Pancreas (tissue), 10 donors: ENCODE data around the gene SART3. TPM values are rescaled to one million over a fixed set of nuclear protein-coding genes. Genes with fewer than 3 reads are reported as not detected.

Experiments
- ATAC-seq, 4 donors: fragments of 200-7000 bp; cut with Tn5 transposase; one replicate each; pipeline versions ENCODE4 v1.8.0 to v1.9.1; 2020; ENCODE audit warnings: mild to moderate bottlenecking in 4 of 4, moderate library complexity in 4 of 4
- DNase-seq, 6 donors: peaks; one replicate each; pipeline ENCODE4 v3.0.0-alpha.2; 2020
- FAIRE-seq: peaks from 2 replicates; lab custom pipeline; 2012; peaks lifted over from hg19 to GRCh38; lab: Jason Lieb, UNC
- H3K27ac ChIP-seq, 4 donors: fragments of 200-600 bp; sonication (generic); 1 replicate in 3 of 4; 2 replicates in 1 of 4; pipeline versions ENCODE4 v1.5.0 to v1.8.0; 2020
- H3K27me3 ChIP-seq, 4 donors: fragments of 200-600 bp; one replicate each; pipeline ENCODE4 v1.8.0; 2021
- H3K36me3 ChIP-seq, 3 donors: fragments of 200-600 bp; sonication (generic) in 1 of 3; one replicate each; pipeline versions ENCODE4 v1.5.0 to v1.8.0; 2020 to 2021
- H3K4me1 ChIP-seq, 3 donors: fragments of 200-600 bp; one replicate each; pipeline ENCODE4 v1.8.0; 2021
- H3K4me3 ChIP-seq, 4 donors: fragments of 200-600 bp; sonication (generic) in 2 of 4; one replicate each; pipeline versions ENCODE4 v1.5.0 to v1.8.0; 2020 to 2021
- H3K9me3 ChIP-seq, 4 donors: fragments of 200-600 bp; one replicate each; pipeline ENCODE4 v1.8.0; 2021
- CTCF ChIP-seq, 4 donors: fragments of 200-600 bp; sonication (generic) in 3 of 4; IDR thresholded peaks; one replicate each; pipeline versions ENCODE4 v1.5.0 to v1.8.0; 2021; ENCODE audit warnings: antibody characterized with exemption in 4 of 4
- WGBS, 2 donors: extraction: QIAGEN DNeasy Blood & Tissue Kit; methylation state at CpG; one replicate each; pipeline ENCODE4 v1.1.7; 2013; 5-methylcytosine and 5-hydroxymethylcytosine counted together
- intact Hi-C, 3 donors: fragments of 100-400 bp; cut with DNase I; formaldehyde crosslinking; loops; one replicate each; pipeline versions ENCODE4 v1.11.1 to v1.14.2; 2022
- polyA plus RNA-seq, 2 donors: library from polyadenylated mRNA; stranded (reverse); fragments of 200-250 nt; gene quantifications; one replicate each; pipeline ENCODE4 v1.2.3, GENCODE V29; 2013
- total RNA-seq, 6 donors: library from RNA; stranded (reverse); fragmentation: NEBNext Ultra II Directional in 4 of 6; extraction: Animal tissue kit (Norgen Biotek cat#: 25700) in 4 of 6; gene quantifications; one replicate each; pipeline versions ENCODE4 v1.2.1 to v1.2.4, GENCODE V29; 2021 to 2023
- donor health status: healthy with polysubstance abuse.
- donor health status: DM: no; HTN: no; CAD: no; lungs with moderate emphysema.
- donor health status: DM: no; HTN: no; CAD: no.
- donor health status: control.
- donor health status: control.
- donor health status: Bipolar disorder and iron deficiency.
- donor health status: DM: yes; HTN: yes; CAD: no.
- donor health status: DM: no; HTN: no; CAD: no.
- donor health status: DM: no; HTN: no; CAD: no.
- donor health status: DM: yes; HTN: yes; CAD: no.

Gene SART3
- total and polyA plus RNA-seq, 8 donors: 13.9 to 23.4 (median 16.7) TPM

DNA sequence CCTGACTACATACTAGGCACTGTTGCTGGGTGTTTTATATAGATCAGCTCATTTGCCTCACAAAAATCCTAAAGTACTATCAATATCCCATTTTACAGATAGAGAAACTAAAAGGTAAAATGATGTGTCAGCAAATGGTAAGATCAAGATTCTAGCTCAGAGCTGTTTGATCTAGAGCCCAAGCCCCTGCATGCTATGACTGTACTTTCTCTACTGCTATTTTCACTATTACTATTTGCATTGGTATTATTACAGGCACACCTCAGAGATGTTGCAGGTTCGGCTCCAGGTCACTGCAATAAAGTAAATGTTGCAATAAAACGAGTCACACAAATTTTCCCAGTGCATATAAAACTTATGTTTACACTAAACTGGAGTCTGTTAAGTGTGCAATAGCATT, 12.3 kb upstream of the SART3 start:
- H3K27me3 ChIP-seq: no peaks in the 10 kb centered on the region
- no peak for ATAC-seq
- no peak for TF ChIP-seq CTCF (IDR thresholded peaks at IDR 0.05)
- no peak for FAIRE-seq
- DNase-seq: no peak
- no peak overlapping the region for H3K27ac ChIP-seq
- no peaks in the 10 kb centered on the region for H3K9me3 ChIP-seq
- H3K4me3 ChIP-seq: no peak overlapping the region
- intact Hi-C loops: loop anchor here in 2 of 3 donors (5.0 kb wide), 2 partner anchors 39 to 44 kb away; no protein-coding TSS in a partner anchor
- WGBS, 2 donors: 34 to 55% methylated on average over 2 of the region's 2 CpGs
- peaks cover 0 to 15% (median 0%) of the 10 kb centered on the region in 3 donors for H3K36me3 ChIP-seq
- H3K4me1 ChIP-seq: peaks cover 0 to 6% (median 0%) of the 10 kb centered on the region in 3 donors

DNA sequence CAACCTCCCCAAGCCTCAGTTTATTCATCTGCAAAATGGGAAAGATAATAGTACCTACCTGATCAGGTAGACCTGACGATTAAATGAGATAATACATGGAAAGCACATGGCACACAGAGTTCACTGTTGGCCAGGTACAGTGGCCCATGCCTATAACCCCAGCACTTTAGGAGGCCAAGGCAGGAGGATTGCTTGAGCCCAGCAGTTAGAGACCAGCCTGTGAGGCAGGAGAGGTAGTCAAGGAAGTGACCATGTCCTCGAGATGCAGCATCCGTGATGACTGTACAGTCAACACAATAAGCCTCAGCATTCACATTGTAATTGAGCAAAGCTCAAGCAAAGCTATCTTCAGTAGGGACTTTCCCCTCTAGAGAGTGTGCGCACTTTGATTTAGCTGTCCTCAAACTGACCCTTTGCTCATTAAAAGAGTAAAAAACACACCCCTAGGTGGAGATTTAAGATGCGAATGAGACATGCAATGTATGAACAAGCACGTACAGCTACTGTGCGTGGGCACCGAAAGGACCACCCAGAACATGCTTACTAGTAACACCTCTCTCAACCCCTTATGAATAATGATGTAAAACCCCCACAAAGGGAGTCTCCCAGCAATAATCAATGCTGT, 11.3 kb upstream of the SART3 start:
- H3K27ac ChIP-seq: no peak overlapping the region
- ATAC-seq: no peak
- no peaks in the 10 kb centered on the region for H3K27me3 ChIP-seq
- no peak for DNase-seq
- FAIRE-seq: no peak
- no peaks in the 10 kb centered on the region for H3K9me3 ChIP-seq
- intact Hi-C loops: loop anchor here in 2 of 3 donors (5.0 kb wide), 2 partner anchors 40 to 45 kb away; no protein-coding TSS in a partner anchor
- 57 to 70% methylated on average over 8 of the region's 8 CpGs for WGBS, 2 donors
- H3K4me1 ChIP-seq: peaks cover 0 to 7% (median 0%) of the 10 kb centered on the region in 3 donors
- H3K36me3 ChIP-seq: peaks cover 0 to 25% (median 0%) of the 10 kb centered on the region in 3 donors
- H3K4me3 ChIP-seq: no peak overlapping the region
- TF ChIP-seq CTCF (IDR thresholded peaks at IDR 0.05): no peak

- Histone ChIP-seq H3K36me3 (peaks cover 0 to 31% (median 3%) of the 10 kb centered on the region in 3 donors), H3K4me3 (no peak overlapping the region), H3K27ac (no peak overlapping the region), H3K27me3 (no peaks in the 10 kb centered on the region), H3K9me3 (no peaks in the 10 kb centered on the region), H3K4me1 (peaks cover 0 to 7% (median under 1%) of the 10 kb centered on the region in 3 donors)
- intact Hi-C loops: loop anchor here in 2 of 3 donors (5.0 kb wide), 2 partner anchors 41 to 46 kb away; no protein-coding TSS in a partner anchor
- DNase-seq (no peak), FAIRE-seq (no peak), ATAC-seq (no peak)
- TF ChIP-seq CTCF (IDR thresholded peaks at IDR 0.05): no peak
- WGBS, 2 donors: 67 to 77% methylated on average over 8 of the region's 8 CpGs
Measured at GRCh38 chr12:108571609-108572165, 10.7 kb upstream of the SART3 start.

DNA sequence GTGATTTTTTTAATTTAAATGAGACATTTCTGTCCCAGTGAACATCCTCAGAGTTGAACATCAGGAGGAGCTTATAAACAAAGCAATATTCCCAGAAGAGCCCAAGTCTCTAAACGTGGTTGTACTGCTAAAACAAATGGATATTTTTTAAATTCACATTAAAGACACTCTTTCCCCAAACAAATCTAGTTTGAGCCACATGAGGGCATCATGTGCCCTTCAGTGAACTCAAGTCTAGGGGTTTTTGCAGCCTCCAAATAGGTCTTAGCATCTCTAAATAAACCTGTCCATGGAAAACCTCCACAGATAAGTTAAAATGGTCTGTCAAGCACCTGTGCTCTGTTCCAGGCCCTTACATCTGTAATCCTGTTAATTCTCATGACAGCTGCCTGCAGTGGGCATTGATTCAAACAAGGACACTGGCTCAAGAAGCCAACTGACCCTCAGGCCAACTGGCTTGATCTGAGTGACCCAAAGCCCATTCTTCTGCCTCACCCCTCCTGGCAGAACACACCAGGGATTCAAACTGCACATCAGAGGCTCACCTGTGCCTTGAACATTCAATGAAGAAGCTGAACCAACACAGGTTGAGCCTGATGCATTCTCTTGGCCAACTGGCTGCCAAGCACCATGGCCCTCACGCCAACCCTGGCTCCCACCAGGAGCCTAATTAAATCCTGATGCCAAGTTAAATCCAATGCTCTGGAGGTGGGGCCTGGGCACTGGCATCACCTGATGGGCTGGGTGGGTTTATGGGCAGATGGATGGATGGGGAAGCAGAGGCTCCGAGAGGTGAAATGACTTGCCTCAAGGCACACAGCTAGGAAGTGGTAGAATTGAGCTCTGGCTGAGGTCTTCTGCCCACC, 10.0 kb upstream of the SART3 start:
- WGBS, 2 donors: 57% methylated on average over 3 of the region's 3 CpGs
- Histone ChIP-seq H3K27me3 (no peaks in the 10 kb centered on the region), H3K27ac (no peak overlapping the region), H3K4me3 (no peak overlapping the region), H3K36me3 (peaks cover 0 to 35% (median 3%) of the 10 kb centered on the region in 3 donors), H3K9me3 (no peaks in the 10 kb centered on the region), H3K4me1 (peaks cover 0 to 7% (median 7%) of the 10 kb centered on the region in 3 donors)
- ATAC-seq (no peak), DNase-seq (no peak), FAIRE-seq (no peak)
- intact Hi-C loops: loop anchor here in 2 of 3 donors (5.0 kb wide), 2 partner anchors 41 to 46 kb away; no protein-coding TSS in a partner anchor
- no peak for TF ChIP-seq CTCF (IDR thresholded peaks at IDR 0.05)
